GM21447 (cell line): Measurements from ENCODE around the gene CYBB.

Source experiments
- ATAC-seq: cut with Tn5 transposase; IDR thresholded peaks from one replicate; pipeline ENCODE4 v1.9.1; 2021; ENCODE audit not compliant: unreplicated experiment

The CYBB gene

GRCh38 chrX:37785569-37785968, 5.7 kb downstream of the CYBB start:
- ATAC-seq = no peak

- peak; percentile 81 for ATAC-seq
Measured at GRCh38 chrX:37786624-37787422, 7.0 kb downstream of the CYBB start.

GRCh38 chrX:37787423-37787869, 7.6 kb downstream of the CYBB start:
- peak; percentile 70 for ATAC-seq

- no peak for ATAC-seq
Measured at GRCh38 chrX:37796310-37796709, 16.5 kb downstream of the CYBB start.

GRCh38 chrX:37796805-37797204, 16.9 kb downstream of the CYBB start:
- ATAC-seq = peak; percentile 84

GRCh38 chrX:37799936-37800335, 20.1 kb downstream of the CYBB start:
- ATAC-seq = no peak

GRCh38 chrX:37800717-37801116, 20.9 kb downstream of the CYBB start:
- no peak for ATAC-seq

- no peak for ATAC-seq
Measured at GRCh38 chrX:37802028-37802427, 22.2 kb downstream of the CYBB start.

GRCh38 chrX:37803057-37803456, 23.2 kb downstream of the CYBB start:
- no peak for ATAC-seq

- ATAC-seq = no peak
Measured at GRCh38 chrX:37809970-37810369, 30.1 kb downstream of the CYBB start.

- no peak for ATAC-seq
Measured at GRCh38 chrX:37812110-37812509, 32.3 kb downstream of the CYBB start.

- no peak for ATAC-seq
Measured at GRCh38 chrX:37813570-37813969, 33.7 kb downstream of the CYBB start.

GRCh38 chrX:37815366-37815765, 35.5 kb downstream of the CYBB start:
- no peak for ATAC-seq

- no peak for ATAC-seq
Measured at GRCh38 chrX:37816766-37817165, 36.9 kb downstream of the CYBB start.

GRCh38 chrX:37817176-37817575, 37.3 kb downstream of the CYBB start:
- no peak for ATAC-seq

GRCh38 chrX:37817579-37817978, 37.7 kb downstream of the CYBB start:
- peak; percentile 43 for ATAC-seq

- no peak for ATAC-seq
Measured at GRCh38 chrX:37818031-37818430, 38.2 kb downstream of the CYBB start.

- no peak for ATAC-seq
Measured at GRCh38 chrX:37820646-37821045, 40.8 kb downstream of the CYBB start.

- no peak for ATAC-seq
Measured at GRCh38 chrX:37824491-37825214, 44.8 kb downstream of the CYBB start.

GRCh38 chrX:37825215-37825842, 45.5 kb downstream of the CYBB start:
- peak; percentile 53 for ATAC-seq

- no peak for ATAC-seq
Measured at GRCh38 chrX:37829721-37830120, 49.9 kb downstream of the CYBB start.

- ATAC-seq = no peak
Measured at GRCh38 chrX:37830371-37830770, 50.5 kb downstream of the CYBB start.
